HepG2 (cell line): Measurements from ENCODE around the gene ZNF3. TPM values are rescaled to one million over a fixed set of nuclear protein-coding genes. Genes with fewer than 3 reads are reported as not detected.

ENCODE experiments used
- ATAC-seq: fragments of 200-7000 bp; cut with Tn5 transposase; 3 replicates; pipeline ENCODE4 v1.9.1; 2020; ENCODE audit warnings: mild to moderate bottlenecking, moderate library complexity
- BruUV-seq: library from RNA; stranded (reverse); fragments of 400-500 nt; replicated peaks from 2 replicates; lab custom pipeline; 2021; lab: Mats Ljungman, UMichigan
- CTCF ChIA-PET: fragments of 300-600 bp; formaldehyde crosslinking; extraction: SDS; loops from one replicate; lab custom pipeline; 2021; ENCODE audit warnings: low total read pairs, inconsistent platforms, low intra/inter-chr PET ratio; lab: Yijun Ruan, JAX
- POLR2A ChIA-PET: fragments of 350-600 bp; sonication (Branson Sonifier 250); formaldehyde crosslinking; loops from one replicate; lab custom pipeline; 2020; ENCODE audit warnings: antibody characterized with exemption, inconsistent platforms; lab: Yijun Ruan, JAX
- DNase-seq: peaks from one replicate; pipeline ENCODE4 v3.0.0-alpha.2; 2015; ENCODE audit warnings: low spot score
- FAIRE-seq: peaks from 3 replicates; lab custom pipeline; 2011; peaks lifted over from hg19 to GRCh38; lab: Jason Lieb, UNC
- H2AFZ ChIP-seq: one replicate; pipeline ENCODE4 v1.6.1; 2011; ENCODE audit warnings: low read length, inconsistent platforms
- H3K27ac ChIP-seq: fragments of 300-600 bp; 3 replicates; pipeline ENCODE4 v1.8.0; 2011; ENCODE audit warnings: mixed run types, mild to moderate bottlenecking, mixed read lengths, low read length, inconsistent platforms; ENCODE audit not compliant: insufficient read depth; ENCODE audit errors: extremely low read length
- H3K27me3 ChIP-seq, 2 experiments: fragments of 200-600 bp in 1 of 2; 2 replicates in 1 of 2; 3 replicates in 1 of 2; pipeline versions ENCODE4 v1.6.0 to v1.8.0; 2011; ENCODE audit warnings: low read length in 2 of 2, mild to moderate bottlenecking in 2 of 2, moderate library complexity in 2 of 2, inconsistent platforms in 1 of 2; ENCODE audit not compliant: insufficient read depth in 2 of 2, control insufficient read depth in 1 of 2
- H3K36me3 ChIP-seq, 2 experiments: fragments of 200-600 bp in 1 of 2; replicated peaks in 1 of 2; 2 replicates in 1 of 2; 3 replicates in 1 of 2; pipeline versions ENCODE4 v1.5.1 to v1.8.0; 2011; ENCODE audit warnings: low read length in 2 of 2, inconsistent platforms in 1 of 2; ENCODE audit not compliant: insufficient read depth in 2 of 2, control insufficient read depth in 1 of 2
- H3K4me1 ChIP-seq: 2 replicates; pipeline ENCODE4 v1.5.1; 2012; ENCODE audit warnings: low read length, inconsistent platforms; ENCODE audit not compliant: insufficient read depth
- H3K4me2 ChIP-seq: 2 replicates; pipeline ENCODE4 v1.6.0; 2011; ENCODE audit warnings: low read depth, low read length, inconsistent platforms
- H3K4me3 ChIP-seq, 3 experiments: fragments of 200-600 bp in 1 of 3; sonication (generic), shearing (Covaris generic) in 1 of 3; replicated peaks in 1 of 3; 2 replicates each; pipeline ENCODE4 v1.5.1; 2011 to 2016; ENCODE audit warnings: low read length in 3 of 3, inconsistent platforms in 2 of 3, low read depth in 2 of 3, mild to moderate bottlenecking in 2 of 3, control low read depth in 1 of 3, mixed read lengths in 1 of 3; ENCODE audit not compliant: insufficient read depth in 1 of 3
- H3K79me2 ChIP-seq: one replicate; pipeline ENCODE4 v1.6.1; 2011; ENCODE audit warnings: low read length, inconsistent platforms; ENCODE audit not compliant: insufficient read depth
- H3K9ac ChIP-seq: 2 replicates; pipeline ENCODE4 v1.6.0; 2011; ENCODE audit warnings: mild to moderate bottlenecking, low read depth, low read length, inconsistent platforms; ENCODE audit not compliant: insufficient read depth
- H3K9me3 ChIP-seq: 2 replicates; pipeline ENCODE4 v1.5.1; 2012; ENCODE audit warnings: mild to moderate bottlenecking, low read length
- H4K20me1 ChIP-seq: 2 replicates; pipeline ENCODE4 v1.6.0; 2011; ENCODE audit warnings: inconsistent platforms, mild to moderate bottlenecking, low read length, moderate library complexity; ENCODE audit not compliant: insufficient read depth
- DMAP1 ChIP-seq: IDR thresholded peaks from 2 replicates; pipeline ENCODE4 v1.6.1; 2016
- GLI4 ChIP-seq: sonication (generic); formaldehyde crosslinking; IDR thresholded peaks from 2 replicates; pipeline ENCODE4 v1.5.1; 2020; ENCODE audit warnings: missing genetic modification reagents, mild to moderate bottlenecking, moderate library complexity, borderline replicate concordance
- GZF1 ChIP-seq: sonication (generic); formaldehyde crosslinking; IDR thresholded peaks from 2 replicates; pipeline ENCODE4 v1.5.1; 2020; ENCODE audit warnings: mild to moderate bottlenecking, missing genetic modification reagents
- KAT8 ChIP-seq: IDR thresholded peaks from 2 replicates; pipeline ENCODE4 v1.6.1; 2016; ENCODE audit warnings: missing genetic modification reagents, missing compliant biosample characterization
- KMT2A ChIP-seq: sonication (generic); formaldehyde crosslinking; IDR thresholded peaks from 2 replicates; pipeline ENCODE4 v1.4.0; 2020; ENCODE audit warnings: missing genetic modification reagents
- RBFOX2 ChIP-seq: fragments of 200-400 bp; formaldehyde crosslinking; IDR thresholded peaks from 2 replicates; pipeline ENCODE4 v1.6.1; 2017; ENCODE audit warnings: low read depth, mild to moderate bottlenecking, low read length
- RXRB ChIP-seq: IDR thresholded peaks from 2 replicates; pipeline ENCODE4 v1.6.1; 2016; ENCODE audit warnings: borderline replicate concordance, missing genetic modification reagents, missing compliant biosample characterization
- SOX13 ChIP-seq, 3 experiments: fragments of 450-650 bp in 1 of 3; sonication (generic) in 1 of 3; formaldehyde crosslinking in 1 of 3; IDR thresholded peaks in 2 of 3; conservative IDR thresholded peaks in 1 of 3; 2 replicates each; pipeline versions ENCODE4 v1.5.0 to v1.6.1; 2016 to 2020; ENCODE audit warnings: antibody characterized with exemption in 1 of 3, mild to moderate bottlenecking in 1 of 3, missing compliant biosample characterization in 1 of 3, missing genetic modification reagents in 1 of 3, moderate library complexity in 1 of 3
- SP1 ChIP-seq, 2 experiments: fragments of 450-650 bp in 1 of 2; sonication (generic) in 1 of 2; formaldehyde crosslinking in 1 of 2; IDR thresholded peaks; 2 replicates each; pipeline versions ENCODE4 v1.4.0 to v1.6.1; 2016 to 2020; ENCODE audit warnings: missing genetic modification reagents in 1 of 2
- TEAD3 ChIP-seq: optimal IDR thresholded peaks from 2 replicates; pipeline ENCODE3; 2016; ENCODE audit warnings: borderline replicate concordance
- THAP11 ChIP-seq: IDR thresholded peaks from 2 replicates; pipeline ENCODE4 v1.6.1; 2016; ENCODE audit warnings: missing biosample characterization, missing genetic modification reagents
- ZBTB1 ChIP-seq: sonication (generic); formaldehyde crosslinking; IDR thresholded peaks from 2 replicates; pipeline ENCODE4 v1.4.0; 2020; ENCODE audit warnings: missing genetic modification reagents, borderline replicate concordance
- ZFX ChIP-seq: sonication (generic); formaldehyde crosslinking; IDR thresholded peaks from 2 replicates; pipeline ENCODE4 v1.4.0; 2020; ENCODE audit warnings: mild to moderate bottlenecking, low read depth, missing genetic modification reagents, moderate library complexity
- ZMYM4 ChIP-seq: sonication (generic); formaldehyde crosslinking; IDR thresholded peaks from 2 replicates; pipeline ENCODE4 v1.8.1; 2023; ENCODE audit warnings: mild to moderate bottlenecking, missing genetic modification reagents
- ZNF574 ChIP-seq: sonication (generic); formaldehyde crosslinking; IDR thresholded peaks from 2 replicates; pipeline ENCODE4 v1.4.0; 2020; ENCODE audit warnings: missing genetic modification reagents
- ZNF589 ChIP-seq: sonication (generic); formaldehyde crosslinking; conservative IDR thresholded peaks from 2 replicates; pipeline ENCODE4 v1.8.0; 2022; ENCODE audit warnings: mild to moderate bottlenecking, moderate library complexity, missing genetic modification reagents
- WGBS: methylation state at CpG from one replicate; pipeline ENCODE4 v1.1.6; 2017; ENCODE audit warnings: low lambda C conversion rate; 5-methylcytosine and 5-hydroxymethylcytosine counted together
- in situ Hi-C: cut with HindIII; loops from 2 replicates; pipeline ENCODE4 v1.10.0; 2017; ENCODE audit warnings: low pct_unique_long_range_greater_than_20kb; ENCODE audit not compliant: extremely low pct_ligation_motif_present
- intact Hi-C: fragments of 100-400 bp; cut with micrococcal nuclease; formaldehyde crosslinking; loops from one replicate; pipeline ENCODE4 v1.10.0; 2022; ENCODE audit not compliant: unreplicated experiment
- polyA plus RNA-seq, 8 experiments: library from polyadenylated mRNA; depleted of rRNA in 3 of 8; stranded (reverse) in 7 of 8; unstranded in 1 of 8; fragments of >200 nt; fragmentation: Illumina TruSeq in 4 of 8; extraction: Trizol in 4 of 8; gene quantifications; 2 replicates each; pipeline versions ENCODE4 v1.2.1 to v1.2.3, GENCODE V29; 2011 to 2016; ENCODE audit warnings: low read depth in 4 of 8, missing spikeins in 1 of 8, mixed read lengths in 1 of 8; ENCODE audit not compliant: insufficient read depth in 1 of 8
- total RNA-seq, 5 experiments: library from RNA; depleted of rRNA; stranded (reverse); fragments of >200 nt; fragmentation: Illumina TruSeq; extraction: Trizol; gene quantifications; 2 replicates each; pipeline ENCODE4 v1.2.3, GENCODE V29; 2016; ENCODE audit warnings: low read depth in 1 of 5

Gene ZNF3
- total and polyA plus RNA-seq, 2 of the 13 experiments (the other 11 are each of a cell fraction or from before 2014, with no cell fraction given) = 33.7 to 56.9 TPM

DNA sequence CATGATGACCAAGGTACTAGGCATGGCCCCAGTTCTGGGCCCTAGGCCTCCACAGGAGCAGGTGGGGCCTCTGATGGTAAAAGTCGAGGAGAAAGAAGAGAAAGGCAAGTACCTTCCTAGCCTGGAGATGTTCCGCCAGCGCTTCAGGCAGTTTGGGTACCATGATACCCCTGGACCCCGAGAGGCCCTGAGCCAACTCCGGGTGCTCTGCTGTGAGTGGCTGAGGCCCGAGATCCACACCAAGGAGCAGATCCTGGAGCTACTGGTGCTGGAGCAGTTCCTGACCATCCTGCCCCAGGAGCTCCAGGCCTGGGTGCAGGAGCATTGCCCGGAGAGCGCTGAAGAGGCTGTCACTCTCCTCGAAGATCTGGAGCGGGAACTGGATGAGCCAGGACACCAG lies 24.5 kb downstream of the ZNF3 start:
- H3K27ac ChIP-seq = no peak overlapping the region
- no peak for TF ChIP-seq GZF1
- TF ChIP-seq SP1 (IDR thresholded peaks at IDR 0.05) = no peak
- no peak for TF ChIP-seq SP1 (CRISPR knock-in tag; IDR thresholded peaks at IDR 0.05)
- no peak for TF ChIP-seq THAP11
- TF ChIP-seq ZMYM4 = no peak
- peaks cover 1% of the 10 kb centered on the region; the same call in 1 of the 2 replicates for H3K4me1 ChIP-seq
- peaks cover 7 to 35% of the 10 kb centered on the region in 2 experiments; a peak in 4 of 5 replicates for H3K36me3 ChIP-seq
- ChIA-PET POLR2A (interaction anchor here (1.7 kb wide), 1 partner anchor 22 kb away, joined by 4 read pairs; no protein-coding TSS in a partner anchor), CTCF (no interaction called here)
- no peaks in the 10 kb centered on the region for H3K9me3 ChIP-seq
- DNase-seq = no peak
- no peak overlapping the region for H3K4me3 ChIP-seq
- H3K27me3 ChIP-seq = no peaks in the 10 kb centered on the region; a peak in 1 of 5 replicates
- in situ Hi-C loops = loop anchor here (10.0 kb wide), 1 partner anchor 142 kb away; the partner anchor contains the start of gene TRIM4
- no peaks in the 10 kb centered on the region for H3K79me2 ChIP-seq
- no TSS peak for BruUV-seq
- H3K4me2 ChIP-seq = no peak overlapping the region
- no peaks in the 10 kb centered on the region for H4K20me1 ChIP-seq
- no peak overlapping the region for H2AFZ ChIP-seq
- no peak overlapping the region for H3K9ac ChIP-seq
- no peak for ATAC-seq
- 96% methylated on average over 5 of the region's 10 CpGs for WGBS
- FAIRE-seq = no peak
- intact Hi-C loops = no loop called here

- no peak overlapping the region for H3K4me3 ChIP-seq
- BruUV-seq = no TSS peak
- intact Hi-C loops = loop anchor here (1.0 to 5.0 kb wide), 4 partner anchors 59 to 422 kb away; partner anchors contain the start of gene AZGP1
- no peaks in the 10 kb centered on the region; a peak in 1 of 5 replicates for H3K27me3 ChIP-seq
- ChIA-PET CTCF (interaction anchor here (1.0 to 3.3 kb wide), 4 partner anchors 57 to 140 kb away, joined by 3 to 33 read pairs (median 5); no protein-coding TSS in a partner anchor), POLR2A (interaction anchor here (0.7 to 1.3 kb wide), 9 partner anchors 10 to 540 kb away, joined by 3 to 11 read pairs (median 4); no protein-coding TSS in a partner anchor)
- H3K9me3 ChIP-seq = no peaks in the 10 kb centered on the region
- in situ Hi-C loops = loop anchor here (5.0 to 10.0 kb wide), 2 partner anchors 61 to 138 kb away; partner anchors contain the start of gene TRIM4
- ATAC-seq = peak; percentile 74
- H3K4me1 ChIP-seq = peaks cover 29% of the 10 kb centered on the region
- H3K9ac ChIP-seq = no peak overlapping the region
- FAIRE-seq = peak; percentile 75
- 83% methylated on average over 3 of the region's 3 CpGs for WGBS
- no peak overlapping the region for H2AFZ ChIP-seq
- peak; percentile 81 for DNase-seq
- H3K27ac ChIP-seq = no peak overlapping the region
- H3K79me2 ChIP-seq = peaks cover 6% of the 10 kb centered on the region
- H3K36me3 ChIP-seq = peaks cover 4 to 17% of the 10 kb centered on the region in 2 experiments; a peak in 4 of 5 replicates
- H3K4me2 ChIP-seq = no peak overlapping the region
- H4K20me1 ChIP-seq = no peaks in the 10 kb centered on the region
- TF ChIP-seq RXRB (CRISPR knock-in tag) = peak; percentile 34; the same call in 1 of the 2 replicates
- TF ChIP-seq GLI4 (CRISPR knock-in tag) = no peak
- TF ChIP-seq ZBTB1 (CRISPR knock-in tag) = no peak
- TF ChIP-seq SOX13 (IDR thresholded peaks at IDR 0.05) = no peak
- TF ChIP-seq SOX13 (CRISPR knock-in tag; conservative IDR thresholded peaks at IDR 0.05 in 1 of 2, IDR thresholded peaks at IDR 0.05 in 1 of 2) = 0 out of 4 replicates have a peak, but pooled peaks of 1 of the 2 experiments have one; percentile 4
- TF ChIP-seq ZNF589 (CRISPR knock-in tag) = no peak
- TF ChIP-seq KAT8 = no peak
- TF ChIP-seq ZNF574 (CRISPR knock-in tag) = peak; percentile 53; the same call in 1 of the 2 replicates
- no peak for TF ChIP-seq KMT2A (CRISPR knock-in tag)
- peak; percentile 19 for TF ChIP-seq TEAD3
- no peak for TF ChIP-seq DMAP1 (CRISPR knock-in tag)
- TF ChIP-seq RBFOX2 = 0 out of 2 replicates have a peak, but pooled peaks have one; percentile 24
- peak; percentile 20; the same call in 1 of the 2 replicates for TF ChIP-seq ZFX (CRISPR knock-in tag)
These were observed 28.3 kb downstream of the ZNF3 start for GRCh38 chr7:100053215-100053614.
